SKM-1 treated with dmso at 0.1 percent for 144 hours (cell line): ENCODE measurements around the gene SAMD3.
"Not testable (repeated sequence)": the region's sequence is repeated elsewhere in the genome, so short reads cannot be mapped to it uniquely, and the experiment has no call there.

Source experiments
- DNase-seq: peaks from one replicate; lab custom pipeline; 2025; ENCODE audit not compliant: unreplicated experiment; lab: John Stamatoyannopoulos, UW

SAMD3 gene

DNA sequence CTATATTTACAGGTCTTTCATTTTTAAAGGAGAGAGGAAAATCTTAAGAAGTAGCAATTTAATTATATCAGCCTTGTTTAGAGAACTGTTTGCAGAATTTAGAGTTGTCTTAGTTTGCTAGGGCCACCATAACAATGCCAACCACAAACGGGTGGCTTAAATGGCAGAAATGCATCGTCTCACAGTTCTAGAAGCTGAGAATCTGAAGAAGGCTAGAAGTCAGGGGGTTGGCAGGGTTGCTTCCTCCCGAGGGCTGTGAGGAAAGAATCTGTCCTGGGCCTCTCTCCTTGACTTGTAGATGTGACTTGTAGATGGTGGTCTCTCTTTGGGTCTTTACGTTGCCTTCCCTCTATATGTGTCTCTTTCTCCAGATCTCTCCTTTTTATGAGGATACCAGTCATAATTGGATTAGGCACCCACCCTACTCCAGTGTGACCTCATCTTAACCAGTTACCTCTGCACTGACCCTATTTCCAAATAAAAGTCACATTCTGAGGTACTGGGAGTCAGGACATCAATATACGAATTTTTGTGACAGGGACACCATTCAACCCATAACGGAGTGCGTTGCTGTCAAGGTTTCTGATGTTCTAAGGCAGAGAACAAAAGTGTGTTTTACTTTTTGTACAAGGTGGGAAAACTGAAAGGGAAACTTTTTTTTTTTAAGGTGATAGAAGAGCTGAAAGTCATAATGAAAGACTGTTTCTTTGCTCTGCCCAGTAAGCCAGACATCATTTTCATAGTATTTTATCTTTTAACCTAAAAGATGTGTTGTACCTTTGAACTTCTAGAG, 84.4 kb downstream of the SAMD3 start:
- DNase-seq: no peak

DNA sequence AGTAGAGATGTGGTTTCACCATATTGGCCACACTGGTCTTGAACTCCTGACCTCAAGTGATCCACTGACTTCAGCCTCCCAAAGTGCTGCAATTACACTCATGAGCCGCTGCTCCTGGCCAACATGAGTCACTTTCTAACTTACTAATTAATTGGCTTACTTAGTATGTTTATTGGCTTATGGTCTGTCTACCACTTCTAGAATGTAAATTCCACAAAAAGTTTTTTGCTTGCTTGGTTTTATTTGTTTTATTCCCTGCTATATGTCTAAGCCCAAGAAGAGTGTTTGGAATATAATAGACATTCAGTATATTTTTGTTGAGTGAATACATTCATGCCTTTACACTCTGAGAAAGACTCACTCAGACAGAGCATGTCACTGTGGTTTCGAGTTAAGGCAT, 86.0 kb downstream of the SAMD3 start:
- no peak for DNase-seq

DNA sequence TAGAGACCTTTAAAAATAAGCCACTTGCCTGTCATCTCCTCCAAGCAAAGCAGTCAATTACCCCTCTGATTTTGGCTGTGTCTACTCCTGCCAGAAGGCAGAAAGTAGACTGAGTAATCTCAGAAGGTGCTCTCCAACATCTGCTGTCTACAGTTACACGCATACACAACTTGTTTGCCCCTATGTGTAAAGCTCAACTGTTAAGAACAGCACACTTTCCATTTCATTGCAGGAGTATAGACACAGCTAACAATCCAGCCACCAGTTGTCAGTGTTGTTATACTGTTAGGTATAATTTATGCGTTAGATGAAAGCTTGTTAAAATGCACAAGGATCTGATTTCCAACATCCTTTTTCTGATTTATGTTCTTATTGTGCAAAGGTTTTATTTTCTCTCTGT, 88.2 kb downstream of the SAMD3 start:
- DNase-seq: no peak

DNA sequence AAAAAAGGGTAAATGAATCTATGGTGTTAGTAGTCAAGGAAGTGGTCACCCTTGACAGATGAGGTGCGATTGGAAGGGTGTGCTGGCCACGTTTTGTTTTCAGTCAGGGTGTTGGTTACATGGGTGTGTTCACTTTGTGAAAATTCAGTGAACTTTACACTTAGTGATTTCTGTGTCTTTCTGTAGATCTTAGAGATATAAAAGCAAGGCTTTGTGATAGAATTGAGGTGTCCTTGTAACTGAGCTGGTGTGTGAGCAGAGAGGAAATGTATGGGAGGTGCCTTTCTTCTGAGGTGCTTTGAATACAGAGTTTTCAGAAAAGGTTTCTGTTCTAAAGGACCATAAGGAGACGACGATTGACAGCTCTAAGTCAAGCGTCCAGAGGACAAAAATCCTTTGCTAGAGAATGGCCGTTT, 90.5 kb downstream of the SAMD3 start:
- no peak for DNase-seq

DNA sequence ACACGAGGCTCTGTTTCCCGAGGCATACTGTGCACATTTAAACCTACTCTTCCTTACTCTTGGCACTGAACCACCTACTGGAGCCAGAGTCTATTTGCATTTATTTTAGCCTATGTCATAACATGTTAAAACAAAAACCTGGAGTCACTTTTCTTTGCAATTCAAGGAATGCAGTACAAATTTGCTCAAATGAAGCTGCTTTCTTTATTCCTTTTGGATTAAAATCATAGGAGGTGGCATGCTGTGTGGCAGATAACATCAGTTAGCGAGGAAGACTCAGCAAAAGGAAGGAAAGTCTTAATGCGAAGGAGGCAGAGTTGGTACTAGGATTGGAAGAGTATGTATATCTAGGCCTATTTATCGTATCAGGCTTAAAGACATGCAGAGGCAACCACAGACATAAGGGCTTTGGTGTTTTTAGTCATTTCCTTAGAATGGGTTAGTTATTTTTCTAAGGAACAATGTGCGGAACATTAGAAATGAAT, 92.9 kb downstream of the SAMD3 start:
- DNase-seq: no peak

DNA sequence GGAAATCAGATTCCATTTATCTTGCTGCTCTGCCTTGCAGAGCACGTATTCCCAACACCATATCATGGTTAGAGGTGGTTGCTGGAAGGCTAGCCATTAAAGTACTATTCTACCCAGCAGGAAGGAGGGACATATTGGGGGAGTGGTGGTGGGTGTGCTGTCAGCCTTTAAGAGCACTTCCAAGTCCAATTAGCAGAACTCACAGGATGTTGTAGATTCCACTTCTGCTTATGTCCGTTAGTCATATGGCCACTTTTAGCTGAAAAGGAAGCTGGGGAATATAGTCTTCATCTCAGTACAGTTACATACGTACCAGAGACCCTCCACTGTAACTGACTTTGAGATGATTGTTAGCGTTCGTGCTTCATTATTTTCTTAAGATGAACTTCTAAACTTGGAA, 94.4 kb downstream of the SAMD3 start:
- no peak for DNase-seq

DNA sequence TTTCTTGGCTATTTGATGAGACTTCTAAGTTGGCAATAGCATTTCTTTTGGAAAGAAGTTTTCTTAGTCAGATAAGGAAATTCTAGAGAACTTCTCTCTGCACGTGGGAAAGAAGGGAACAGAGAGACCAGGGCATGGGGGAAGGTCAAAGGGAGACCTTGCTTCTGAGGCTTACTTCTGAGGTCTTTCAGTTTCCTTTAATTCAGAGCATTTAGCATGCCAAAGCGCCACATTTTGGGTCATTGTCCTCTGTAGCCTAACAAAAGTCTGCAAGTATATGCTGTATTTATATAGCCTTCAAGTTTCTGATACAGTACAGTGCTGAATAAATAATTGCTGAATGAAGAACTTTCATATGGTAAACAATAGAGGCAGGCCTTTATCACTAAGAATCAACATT, 95.6 kb downstream of the SAMD3 start:
- no peak for DNase-seq

DNA sequence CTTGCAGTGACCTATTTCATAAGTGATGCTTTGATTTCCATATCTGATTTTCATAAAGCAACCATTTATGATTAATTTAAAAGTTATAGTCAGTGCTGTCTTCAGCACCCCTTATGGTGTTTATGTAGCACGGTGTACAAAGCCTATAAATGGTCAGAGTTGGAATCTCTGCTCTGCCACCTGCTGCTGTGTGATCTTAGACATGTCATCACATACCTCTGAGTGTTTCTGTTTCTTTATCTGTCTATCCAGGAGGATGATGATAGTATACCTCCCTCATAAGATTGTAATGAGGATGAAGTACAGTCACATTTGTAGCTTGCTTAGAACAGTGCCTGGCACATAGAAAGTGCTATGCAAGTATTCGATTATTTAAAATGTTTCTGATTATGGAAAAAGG, 100.5 kb downstream of the SAMD3 start:
- no peak for DNase-seq

DNA sequence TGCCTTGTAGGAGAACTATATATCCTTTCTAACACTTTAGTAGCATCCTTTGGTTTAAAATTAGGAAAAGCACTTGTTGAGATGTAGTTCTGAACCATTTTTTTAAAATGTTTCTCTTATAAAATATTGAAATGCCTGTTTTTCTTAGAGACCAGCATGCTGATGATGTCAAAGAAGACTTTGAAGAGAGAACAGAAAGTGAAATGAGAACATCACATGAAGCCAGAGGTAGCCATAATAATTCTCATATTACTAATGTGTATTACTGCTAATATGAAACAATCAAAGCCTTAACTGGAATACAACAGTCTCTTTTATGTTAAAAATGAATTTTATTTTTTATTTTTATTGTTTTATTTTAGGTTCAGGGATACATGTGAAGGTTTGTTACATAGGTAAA, 102.0 kb downstream of the SAMD3 start:
- no peak for DNase-seq

DNA sequence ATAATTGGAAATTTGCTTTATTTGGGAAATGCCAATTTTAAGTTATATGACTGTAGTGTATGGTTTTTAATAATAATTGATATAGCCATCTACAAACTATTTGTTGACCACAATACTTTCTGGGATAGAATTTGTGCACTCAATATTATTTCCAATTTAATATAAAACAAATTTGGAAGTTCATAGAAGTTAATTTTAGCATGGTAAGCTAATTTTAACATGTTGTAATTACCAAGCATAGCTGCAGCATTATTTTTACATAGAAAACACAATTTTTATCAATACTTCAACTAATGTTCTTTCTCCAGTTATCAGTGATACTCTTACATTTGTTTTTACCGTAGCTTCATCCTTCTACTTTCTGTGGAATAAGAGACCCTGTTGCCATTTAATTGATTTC, 103.5 kb downstream of the SAMD3 start:
- no peak for DNase-seq

DNA sequence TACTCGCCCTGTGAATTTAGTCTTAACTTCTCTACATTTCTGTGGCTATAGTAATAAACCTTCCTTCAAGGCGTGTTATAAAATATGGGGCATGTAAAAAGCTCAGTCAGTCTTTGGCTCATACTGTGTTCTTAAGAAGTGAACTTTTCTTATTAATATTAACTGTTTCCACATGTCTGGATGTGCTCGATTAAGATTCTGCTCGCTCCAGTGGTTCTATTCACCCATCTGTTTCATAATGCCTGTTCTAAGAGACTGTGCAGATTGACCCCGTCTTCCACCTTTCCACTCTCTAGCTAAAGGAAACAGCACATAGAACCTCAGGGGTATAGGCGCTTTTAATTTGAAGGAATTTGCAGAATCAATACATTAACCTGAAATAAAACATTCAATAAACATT, 104.5 kb downstream of the SAMD3 start:
- no peak for DNase-seq

DNA sequence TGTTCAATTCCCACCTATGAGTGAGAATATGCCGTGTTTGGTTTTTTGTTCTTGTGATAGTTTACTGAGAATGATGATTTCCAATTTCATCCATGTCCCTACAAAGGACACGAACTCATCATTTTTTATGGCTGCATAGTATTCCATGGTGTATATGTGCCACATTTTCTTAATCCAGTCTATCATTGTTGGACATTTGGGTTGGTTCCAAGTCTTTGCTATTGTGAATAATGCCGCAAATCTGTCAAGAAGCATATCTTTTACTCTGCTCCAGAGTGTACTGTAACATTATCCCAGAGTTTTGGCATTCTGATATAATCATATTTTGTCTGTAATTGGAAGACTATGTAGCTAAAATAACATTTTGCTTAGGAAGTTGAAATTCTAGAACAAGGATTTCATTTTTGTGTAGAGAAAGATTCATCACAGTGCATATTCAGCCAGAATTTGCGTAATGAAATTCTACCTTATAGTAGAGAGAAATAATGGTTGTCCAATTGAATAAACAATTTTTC, 105.5 kb downstream of the SAMD3 start:
- not testable (repeated sequence) for DNase-seq

DNA sequence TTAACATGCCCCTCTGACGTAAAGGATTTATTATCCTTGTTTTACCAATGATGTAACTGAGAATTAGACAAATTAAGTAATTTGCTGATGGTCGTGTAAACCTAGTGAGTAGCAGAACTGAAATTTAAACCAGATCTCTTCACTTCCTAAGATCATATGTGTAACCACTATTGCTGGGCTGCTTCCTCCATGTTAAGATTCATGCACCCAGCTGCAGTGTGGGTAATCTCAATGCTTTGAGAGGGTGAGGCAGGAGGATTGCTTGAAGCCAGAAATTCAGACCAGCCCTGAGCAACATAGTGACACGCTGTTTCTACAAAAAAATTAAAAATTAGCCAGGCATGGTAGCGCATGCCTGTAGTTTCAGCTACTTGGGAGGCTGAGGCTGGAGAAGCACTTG, 106.5 kb downstream of the SAMD3 start:
- no peak for DNase-seq

DNA sequence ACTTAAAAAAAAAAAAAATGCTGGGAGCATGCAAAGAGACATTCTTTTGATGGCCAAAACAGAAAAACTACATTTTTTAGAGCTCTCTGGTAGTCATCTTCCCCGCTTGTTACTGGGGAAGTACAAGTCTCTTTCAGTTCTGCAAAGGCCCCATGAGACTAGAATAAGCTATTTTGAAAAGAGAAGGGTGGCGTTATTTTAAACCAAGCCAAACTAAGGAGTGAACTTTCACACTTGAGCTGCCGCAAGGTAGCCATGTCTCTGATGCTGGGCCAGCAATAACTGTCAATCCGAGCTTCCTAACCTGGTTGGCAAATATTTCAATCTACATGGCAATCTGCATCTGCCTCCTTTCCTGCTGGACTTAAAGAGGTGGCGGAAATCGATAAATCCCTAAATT, 107.7 kb downstream of the SAMD3 start:
- DNase-seq: no peak

DNA sequence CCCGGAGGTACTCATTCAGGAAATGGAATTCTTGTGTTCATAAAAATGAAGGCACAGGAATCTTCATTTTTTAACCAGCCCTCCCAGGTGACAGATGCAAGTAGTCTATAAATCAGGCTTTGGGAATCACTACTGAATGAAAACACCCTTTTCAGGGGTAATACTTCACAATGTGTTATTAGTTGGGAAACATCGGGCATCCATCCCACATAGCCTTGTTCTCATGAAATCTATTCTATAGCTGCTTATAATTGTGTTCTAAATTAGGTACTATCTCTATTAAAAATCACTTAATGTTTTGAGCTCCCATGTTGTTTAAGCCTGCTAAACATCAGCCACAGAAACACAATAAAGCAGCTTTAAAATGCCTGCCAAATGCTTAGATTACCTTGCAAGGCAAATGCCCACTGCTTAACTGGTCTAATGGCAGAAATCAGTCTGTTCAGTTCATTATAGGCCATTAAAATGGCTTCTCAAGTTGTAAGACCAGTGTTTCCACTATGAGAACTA, 109.5 kb downstream of the SAMD3 start:
- DNase-seq: no peak

DNA sequence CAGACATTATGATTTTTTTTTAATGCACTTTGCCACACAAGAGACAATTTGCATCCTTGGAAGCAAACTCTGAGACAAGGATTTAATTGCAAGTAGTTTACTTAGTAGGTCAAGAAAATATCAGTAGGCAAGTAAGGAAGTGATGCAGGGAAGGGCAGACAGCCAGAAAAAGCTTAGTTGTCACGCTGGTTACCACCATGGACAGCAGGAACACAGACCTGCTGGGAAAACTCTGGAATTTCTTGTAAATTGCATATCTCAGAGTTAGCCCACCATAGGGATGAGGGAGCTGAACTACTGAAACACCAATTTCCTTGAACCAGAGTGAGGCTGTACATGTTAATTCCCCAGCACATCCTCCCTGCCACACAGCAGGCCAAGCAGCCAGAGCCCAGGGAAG, 111.7 kb downstream of the SAMD3 start:
- no peak for DNase-seq

DNA sequence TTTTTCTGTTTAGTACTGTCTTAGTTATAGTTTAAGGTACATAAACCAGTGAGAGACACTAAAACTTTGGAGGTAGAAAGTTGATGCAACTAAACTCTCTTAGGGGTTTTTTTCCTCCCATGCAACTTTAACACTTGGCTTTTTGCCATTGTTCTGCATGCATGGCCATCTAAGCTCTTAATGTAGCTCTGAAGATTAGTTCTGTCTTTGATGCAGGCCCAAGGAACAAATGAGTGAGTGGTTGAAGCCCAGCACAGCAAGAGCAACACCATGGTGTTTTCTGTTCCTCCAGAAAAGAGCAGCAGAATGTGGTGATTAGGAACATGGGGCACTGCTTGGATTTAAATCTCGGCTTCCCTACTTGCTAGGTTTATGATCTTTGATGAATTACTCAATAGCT, 115.0 kb downstream of the SAMD3 start:
- DNase-seq: no peak

DNA sequence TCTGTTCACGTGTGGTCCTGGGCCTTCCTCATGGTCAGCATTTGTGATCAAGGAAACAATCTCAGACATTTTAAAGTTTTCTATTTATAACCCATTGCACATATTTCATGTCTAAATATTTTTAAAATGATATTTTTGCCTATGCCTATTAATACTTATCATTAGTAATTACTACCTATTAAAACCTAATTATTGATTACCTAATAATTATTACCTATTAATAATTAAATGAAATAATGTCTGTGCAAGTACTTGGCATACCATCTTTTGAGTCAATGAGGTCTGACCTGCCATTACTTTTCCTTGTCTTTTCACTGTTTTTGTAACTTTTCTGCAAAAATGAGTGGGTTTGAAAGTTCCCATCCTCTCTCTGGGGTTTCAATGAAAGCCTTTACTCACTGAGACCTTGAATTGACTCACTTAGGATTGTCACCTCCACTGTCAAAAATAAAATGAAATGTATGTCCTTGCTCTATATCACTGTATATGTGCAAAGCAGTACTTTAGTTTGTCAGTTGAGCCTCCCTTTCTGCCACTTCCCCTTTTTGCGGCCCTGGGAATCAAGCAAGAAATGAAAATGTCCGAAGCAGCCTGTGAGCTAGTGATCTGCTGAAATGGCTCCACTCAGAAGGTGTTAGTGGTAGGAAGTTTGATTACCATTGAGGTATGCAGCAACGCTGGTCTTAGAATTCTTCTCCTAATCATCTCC, 116.6 kb downstream of the SAMD3 start:
- peak; percentile 25 for DNase-seq

DNA sequence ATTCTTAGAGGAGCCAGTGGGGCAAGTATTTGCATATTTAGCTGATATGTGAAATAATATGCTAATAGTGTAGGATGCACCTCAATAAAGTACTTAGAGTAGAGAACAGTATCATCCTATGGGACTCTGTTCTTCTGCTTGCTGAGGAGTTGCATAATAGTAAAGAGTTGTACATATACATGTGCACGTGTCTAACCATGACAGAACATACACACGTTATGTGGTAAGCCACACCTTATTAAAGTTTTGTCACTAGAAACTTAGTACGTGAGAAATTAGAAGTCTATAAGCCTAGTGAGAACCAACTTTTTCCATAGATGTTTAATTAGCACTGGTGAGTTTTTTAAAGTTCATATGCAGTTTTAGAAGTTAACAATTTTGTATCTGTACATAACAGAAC, 123.6 kb downstream of the SAMD3 start:
- DNase-seq: no peak

DNA sequence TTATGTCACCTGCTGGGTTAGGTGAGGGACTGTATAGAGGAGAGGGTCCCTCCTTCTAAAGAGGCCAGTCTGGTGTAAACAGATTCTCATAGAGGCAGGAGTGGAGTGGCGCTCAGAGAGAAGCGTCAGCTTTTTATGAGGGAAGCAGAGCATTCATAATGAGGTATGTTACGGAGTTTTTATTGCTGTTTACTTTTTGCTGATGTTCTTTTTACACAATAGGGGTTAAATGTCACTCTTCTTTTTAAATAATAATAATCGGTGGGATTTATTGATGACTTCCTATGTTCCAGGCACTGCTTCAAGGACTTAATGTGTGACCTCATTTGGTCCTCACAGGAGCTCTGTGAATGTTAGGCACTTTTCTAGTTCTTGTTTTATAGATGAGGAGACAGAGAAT, 124.4 kb downstream of the SAMD3 start:
- no peak for DNase-seq
